Neural cell (in vitro differentiated cells): Measurements from ENCODE around the gene STRN3.

Experiments
- EP300 ChIP-seq: fragments of 450-650 bp; conservative IDR thresholded peaks from 2 replicates; pipeline ENCODE4 v1.6.1; 2014; ENCODE audit warnings: antibody characterized with exemption, mild to moderate bottlenecking, moderate library complexity; ENCODE audit not compliant: poor library complexity, severe bottlenecking
- EZH2 ChIP-seq: fragments of 200-600, 300-800 bp; shearing (Covaris generic), sonication (generic); IDR thresholded peaks from 2 replicates; pipeline ENCODE4 v1.6.1; 2014; ENCODE audit warnings: antibody characterized with exemption, low read length, borderline replicate concordance, mild to moderate bottlenecking; ENCODE audit not compliant: insufficient read depth, poor library complexity, severe bottlenecking
- MXI1 ChIP-seq: fragments of 450-650 bp; conservative IDR thresholded peaks from 2 replicates; pipeline ENCODE4 v1.6.1; 2014; ENCODE audit warnings: antibody characterized with exemption, mild to moderate bottlenecking; ENCODE audit not compliant: poor library complexity, severe bottlenecking
- POLR2AphosphoS5 ChIP-seq: IDR thresholded peaks from 2 replicates; pipeline ENCODE4 v1.6.1; 2012
- RAD21 ChIP-seq: fragments of 450-650 bp; conservative IDR thresholded peaks from 2 replicates; pipeline ENCODE4 v1.6.1; 2014; ENCODE audit warnings: antibody characterized with exemption, mild to moderate bottlenecking, moderate library complexity
- SMC3 ChIP-seq: fragments of 450-650 bp; conservative IDR thresholded peaks from 2 replicates; pipeline ENCODE4 v1.6.1; 2014; ENCODE audit warnings: antibody characterized with exemption, mild to moderate bottlenecking, moderate library complexity; ENCODE audit not compliant: poor library complexity
- TAF1 ChIP-seq: IDR thresholded peaks from 2 replicates; pipeline ENCODE4 v1.6.1; 2012; ENCODE audit warnings: low read depth
- TF ChIP-seq, protein P1 (sequence below): fragments of 450-650 bp; IDR thresholded peaks from 2 replicates; pipeline ENCODE4 v1.5.1; 2014; ENCODE audit warnings: antibody characterized with exemption, mild to moderate bottlenecking, moderate library complexity; ENCODE audit not compliant: poor library complexity, severe bottlenecking
- TF ChIP-seq, protein P2 (sequence below): IDR thresholded peaks from 2 replicates; pipeline ENCODE4 v1.6.1; 2012; ENCODE audit warnings: borderline replicate concordance

DNA sequence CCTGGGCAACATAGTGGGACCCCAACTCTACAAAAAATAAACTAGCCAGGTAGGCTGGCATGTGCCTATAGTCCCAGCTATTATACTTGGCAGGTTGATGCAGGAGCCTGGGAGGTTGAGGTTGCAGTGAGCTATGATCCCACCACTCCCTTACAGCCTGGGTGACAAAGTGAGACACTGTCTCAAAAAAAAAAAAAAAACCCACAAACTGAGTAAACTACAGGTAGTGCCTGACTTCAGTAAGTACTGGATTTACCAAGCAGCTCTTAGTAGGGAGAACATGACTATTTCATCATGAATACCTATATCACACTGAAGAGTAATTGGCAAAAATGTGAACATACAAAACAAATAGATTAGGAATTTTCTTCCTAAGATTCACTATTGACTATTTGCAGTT lies 33.1 kb downstream of the STRN3 start:
- TF ChIP-seq RAD21 (no peak), EP300 (no peak), POLR2AphosphoS5 (no peak), EZH2 (no peak), TAF1 (no peak), SMC3 (no peak), MXI1 (no peak)
- TF ChIP-seq, protein P1, sequence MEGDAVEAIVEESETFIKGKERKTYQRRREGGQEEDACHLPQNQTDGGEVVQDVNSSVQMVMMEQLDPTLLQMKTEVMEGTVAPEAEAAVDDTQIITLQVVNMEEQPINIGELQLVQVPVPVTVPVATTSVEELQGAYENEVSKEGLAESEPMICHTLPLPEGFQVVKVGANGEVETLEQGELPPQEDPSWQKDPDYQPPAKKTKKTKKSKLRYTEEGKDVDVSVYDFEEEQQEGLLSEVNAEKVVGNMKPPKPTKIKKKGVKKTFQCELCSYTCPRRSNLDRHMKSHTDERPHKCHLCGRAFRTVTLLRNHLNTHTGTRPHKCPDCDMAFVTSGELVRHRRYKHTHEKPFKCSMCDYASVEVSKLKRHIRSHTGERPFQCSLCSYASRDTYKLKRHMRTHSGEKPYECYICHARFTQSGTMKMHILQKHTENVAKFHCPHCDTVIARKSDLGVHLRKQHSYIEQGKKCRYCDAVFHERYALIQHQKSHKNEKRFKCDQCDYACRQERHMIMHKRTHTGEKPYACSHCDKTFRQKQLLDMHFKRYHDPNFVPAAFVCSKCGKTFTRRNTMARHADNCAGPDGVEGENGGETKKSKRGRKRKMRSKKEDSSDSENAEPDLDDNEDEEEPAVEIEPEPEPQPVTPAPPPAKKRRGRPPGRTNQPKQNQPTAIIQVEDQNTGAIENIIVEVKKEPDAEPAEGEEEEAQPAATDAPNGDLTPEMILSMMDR = no peak
- TF ChIP-seq, protein P2, sequence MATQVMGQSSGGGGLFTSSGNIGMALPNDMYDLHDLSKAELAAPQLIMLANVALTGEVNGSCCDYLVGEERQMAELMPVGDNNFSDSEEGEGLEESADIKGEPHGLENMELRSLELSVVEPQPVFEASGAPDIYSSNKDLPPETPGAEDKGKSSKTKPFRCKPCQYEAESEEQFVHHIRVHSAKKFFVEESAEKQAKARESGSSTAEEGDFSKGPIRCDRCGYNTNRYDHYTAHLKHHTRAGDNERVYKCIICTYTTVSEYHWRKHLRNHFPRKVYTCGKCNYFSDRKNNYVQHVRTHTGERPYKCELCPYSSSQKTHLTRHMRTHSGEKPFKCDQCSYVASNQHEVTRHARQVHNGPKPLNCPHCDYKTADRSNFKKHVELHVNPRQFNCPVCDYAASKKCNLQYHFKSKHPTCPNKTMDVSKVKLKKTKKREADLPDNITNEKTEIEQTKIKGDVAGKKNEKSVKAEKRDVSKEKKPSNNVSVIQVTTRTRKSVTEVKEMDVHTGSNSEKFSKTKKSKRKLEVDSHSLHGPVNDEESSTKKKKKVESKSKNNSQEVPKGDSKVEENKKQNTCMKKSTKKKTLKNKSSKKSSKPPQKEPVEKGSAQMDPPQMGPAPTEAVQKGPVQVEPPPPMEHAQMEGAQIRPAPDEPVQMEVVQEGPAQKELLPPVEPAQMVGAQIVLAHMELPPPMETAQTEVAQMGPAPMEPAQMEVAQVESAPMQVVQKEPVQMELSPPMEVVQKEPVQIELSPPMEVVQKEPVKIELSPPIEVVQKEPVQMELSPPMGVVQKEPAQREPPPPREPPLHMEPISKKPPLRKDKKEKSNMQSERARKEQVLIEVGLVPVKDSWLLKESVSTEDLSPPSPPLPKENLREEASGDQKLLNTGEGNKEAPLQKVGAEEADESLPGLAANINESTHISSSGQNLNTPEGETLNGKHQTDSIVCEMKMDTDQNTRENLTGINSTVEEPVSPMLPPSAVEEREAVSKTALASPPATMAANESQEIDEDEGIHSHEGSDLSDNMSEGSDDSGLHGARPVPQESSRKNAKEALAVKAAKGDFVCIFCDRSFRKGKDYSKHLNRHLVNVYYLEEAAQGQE = no peak
